OCI-LY1 (cell line): ENCODE results near the gene SHF.

Experiments used
- EZH2 ChIP-seq: fragments of 200-600 bp; sonication (generic), shearing (Covaris generic); IDR thresholded peaks from 2 replicates; pipeline ENCODE4 v1.8.0; 2017; ENCODE audit warnings: borderline replicate concordance, mixed run types, mild to moderate bottlenecking, antibody characterized with exemption, low read length, moderate library complexity, mixed read lengths
- TF ChIP-seq, protein P1 (sequence below): fragments of 200-600 bp; sonication (generic), shearing (Covaris generic); IDR thresholded peaks from 2 replicates; pipeline ENCODE4 v1.5.1; 2017; ENCODE audit warnings: mild to moderate bottlenecking, antibody characterized with exemption, low read length, moderate library complexity, mixed read lengths

- TF ChIP-seq, protein P1, sequence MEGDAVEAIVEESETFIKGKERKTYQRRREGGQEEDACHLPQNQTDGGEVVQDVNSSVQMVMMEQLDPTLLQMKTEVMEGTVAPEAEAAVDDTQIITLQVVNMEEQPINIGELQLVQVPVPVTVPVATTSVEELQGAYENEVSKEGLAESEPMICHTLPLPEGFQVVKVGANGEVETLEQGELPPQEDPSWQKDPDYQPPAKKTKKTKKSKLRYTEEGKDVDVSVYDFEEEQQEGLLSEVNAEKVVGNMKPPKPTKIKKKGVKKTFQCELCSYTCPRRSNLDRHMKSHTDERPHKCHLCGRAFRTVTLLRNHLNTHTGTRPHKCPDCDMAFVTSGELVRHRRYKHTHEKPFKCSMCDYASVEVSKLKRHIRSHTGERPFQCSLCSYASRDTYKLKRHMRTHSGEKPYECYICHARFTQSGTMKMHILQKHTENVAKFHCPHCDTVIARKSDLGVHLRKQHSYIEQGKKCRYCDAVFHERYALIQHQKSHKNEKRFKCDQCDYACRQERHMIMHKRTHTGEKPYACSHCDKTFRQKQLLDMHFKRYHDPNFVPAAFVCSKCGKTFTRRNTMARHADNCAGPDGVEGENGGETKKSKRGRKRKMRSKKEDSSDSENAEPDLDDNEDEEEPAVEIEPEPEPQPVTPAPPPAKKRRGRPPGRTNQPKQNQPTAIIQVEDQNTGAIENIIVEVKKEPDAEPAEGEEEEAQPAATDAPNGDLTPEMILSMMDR: peak; percentile 36; the same call in 1 of the 2 replicates
- no peak for TF ChIP-seq EZH2
Observed at GRCh38 chr15:45199136-45199810, 11.5 kb upstream of the SHF start.
